ENCODE results near the gene SH2D2A. TPM values are rescaled to one million over a fixed set of nuclear protein-coding genes. Genes with fewer than 3 reads are reported as not detected.

Gene SH2D2A
- total and polyA plus RNA-seq, 2 of the 4 experiments (the other 2 are of a cell fraction), result not detected

Other genes starting within 250 kb of the SH2D2A start
- 13.6 TPM in 2 replicates for gene IQGAP3, start 244.3 kb downstream of the SH2D2A start, total RNA-seq (2012; rRNA removed)
- gene IQGAP3, start 244.3 kb downstream of the SH2D2A start, polyA plus RNA-seq (2012; rRNA removed), result 12.5 and 14.9 TPM in 2 replicates
- gene TTC24, start 237.1 kb downstream of the SH2D2A start, total RNA-seq (2012; rRNA removed), result not detected in 2 replicates
- not detected in 2 replicates for gene TTC24, start 237.1 kb downstream of the SH2D2A start, polyA plus RNA-seq (2012; rRNA removed)
- 70.3 and 74.2 TPM in 2 replicates for gene NAXE, start 225.1 kb downstream of the SH2D2A start, total RNA-seq (2012; rRNA removed)
- 60.6 and 61.0 TPM in 2 replicates for gene NAXE, start 225.1 kb downstream of the SH2D2A start, polyA plus RNA-seq (2012; rRNA removed)
- 30.8 and 41.8 TPM in 2 replicates for gene GPATCH4, start 215.4 kb downstream of the SH2D2A start, total RNA-seq (2012; rRNA removed)
- gene GPATCH4, start 215.4 kb downstream of the SH2D2A start, polyA plus RNA-seq (2012; rRNA removed), result 26.6 and 32.6 TPM in 2 replicates
- gene HAPLN2, start 197.4 kb downstream of the SH2D2A start, total RNA-seq (2012; rRNA removed), result not detected in 2 replicates
- not detected in 2 replicates for gene HAPLN2, start 197.4 kb downstream of the SH2D2A start, polyA plus RNA-seq (2012; rRNA removed)
- gene BCAN, start 174.7 kb downstream of the SH2D2A start, total RNA-seq (2012; rRNA removed), result not detected in 2 replicates
- gene BCAN, start 174.7 kb downstream of the SH2D2A start, polyA plus RNA-seq (2012; rRNA removed), result 0.07 TPM in 1 of 2 replicates, not detected in the other
- 40.1 and 46.1 TPM in 2 replicates for gene NES, start 139.4 kb downstream of the SH2D2A start, total RNA-seq (2012; rRNA removed)
- gene NES, start 139.4 kb downstream of the SH2D2A start, polyA plus RNA-seq (2012; rRNA removed), result 25.3 and 26.7 TPM in 2 replicates
- 6.1 and 6.3 TPM in 2 replicates for gene CRABP2, start 111.3 kb downstream of the SH2D2A start, total RNA-seq (2012; rRNA removed)
- 12.2 and 15.7 TPM in 2 replicates for gene CRABP2, start 111.3 kb downstream of the SH2D2A start, polyA plus RNA-seq (2012; rRNA removed)
- gene METTL25B, start 88.4 kb downstream of the SH2D2A start, total RNA-seq (2012; rRNA removed), result 2.3 and 3.1 TPM in 2 replicates
- gene METTL25B, start 88.4 kb downstream of the SH2D2A start, polyA plus RNA-seq (2012; rRNA removed), result 9.6 and 10.1 TPM in 2 replicates
- gene ISG20L2, start 88.1 kb downstream of the SH2D2A start, total RNA-seq (2012; rRNA removed), result 13.6 and 17.0 TPM in 2 replicates
- 27.2 and 27.3 TPM in 2 replicates for gene ISG20L2, start 88.1 kb downstream of the SH2D2A start, polyA plus RNA-seq (2012; rRNA removed)
- 65.3 and 68.8 TPM in 2 replicates for gene MRPL24, start 75.8 kb downstream of the SH2D2A start, total RNA-seq (2012; rRNA removed)
- 94.9 and 99.5 TPM in 2 replicates for gene MRPL24, start 75.8 kb downstream of the SH2D2A start, polyA plus RNA-seq (2012; rRNA removed)
- gene HDGF, start 65.2 kb downstream of the SH2D2A start, total RNA-seq (2012; rRNA removed), result 94.6 and 145 TPM in 2 replicates
- gene HDGF, start 65.2 kb downstream of the SH2D2A start, polyA plus RNA-seq (2012; rRNA removed), result 102 and 123 TPM in 2 replicates
- 10.6 and 14.7 TPM in 2 replicates for gene PRCC, start 49.3 kb downstream of the SH2D2A start, total RNA-seq (2012; rRNA removed)
- 52.4 and 59.6 TPM in 2 replicates for gene PRCC, start 49.3 kb downstream of the SH2D2A start, polyA plus RNA-seq (2012; rRNA removed)
- not detected in 2 replicates for gene INSRR, start 42.3 kb upstream of the SH2D2A start, total RNA-seq (2012; rRNA removed)
- gene INSRR, start 42.3 kb upstream of the SH2D2A start, polyA plus RNA-seq (2012; rRNA removed), result not detected in 2 replicates
- not detected in 2 replicates for gene NTRK1, start 44.0 kb upstream of the SH2D2A start, total RNA-seq (2012; rRNA removed)
- 0.03 TPM in 1 of 2 replicates, not detected in the other for gene NTRK1, start 44.0 kb upstream of the SH2D2A start, polyA plus RNA-seq (2012; rRNA removed)
- gene PEAR1, start 76.9 kb upstream of the SH2D2A start, total RNA-seq (2012; rRNA removed), result 2.0 and 2.8 TPM in 2 replicates
- 44.4 and 52.1 TPM in 2 replicates for gene PEAR1, start 76.9 kb upstream of the SH2D2A start, polyA plus RNA-seq (2012; rRNA removed)
- gene LRRC71, start 103.8 kb upstream of the SH2D2A start, total RNA-seq (2012; rRNA removed), result not detected in 2 replicates
- gene LRRC71, start 103.8 kb upstream of the SH2D2A start, polyA plus RNA-seq (2012; rRNA removed), result 0.47 and 0.50 TPM in 2 replicates
- 15.3 and 16.8 TPM in 2 replicates for gene ARHGEF11, start 228.9 kb upstream of the SH2D2A start, total RNA-seq (2012; rRNA removed)
- gene ARHGEF11, start 228.9 kb upstream of the SH2D2A start, polyA plus RNA-seq (2012; rRNA removed), result 17.2 and 18.5 TPM in 2 replicates